Activated naive CD4-positive, alpha-beta T cell treated with anti-CD3 and anti-CD28 coated beads, Interleukin-2, amount 50 U/mL, for 72 hours (primary cell): ENCODE data around the gene RPS15A. TPM values are rescaled to one million over a fixed set of nuclear protein-coding genes. Genes with fewer than 3 reads are reported as not detected.

Experiments used
- ATAC-seq, 2 donors: fragments of 150-1000 bp; cut with Tn5 transposase; 2 replicates each; pipeline ENCODE4 v1.10.0; 2021; ENCODE audit warnings: mild to moderate bottlenecking in 2 of 2, moderate library complexity in 2 of 2
- DNase-seq, 2 donors: peaks; one replicate each; pipeline ENCODE4 v3.0.0; 2021 to 2022; ENCODE audit warnings: low spot score in 2 of 2
- H3K27ac Mint-ChIP-seq, 2 donors: one replicate each; pipeline ENCODE4 v1.8.0; 2022; ENCODE audit warnings: mild to moderate bottlenecking in 2 of 2, mixed read lengths in 2 of 2
- H3K36me3 Mint-ChIP-seq, 2 donors: one replicate each; pipeline ENCODE4 v1.8.0; 2022; ENCODE audit warnings: mixed read lengths in 2 of 2
- H3K9me3 Mint-ChIP-seq, 2 donors: one replicate each; pipeline ENCODE4 v1.8.0; 2022; ENCODE audit warnings: mixed read lengths in 2 of 2
- total RNA-seq, 2 donors: library from RNA; stranded (reverse); gene quantifications; one replicate each; pipeline ENCODE4 v1.2.3, GENCODE V29; 2022

The RPS15A gene
- 1,000 to 10,000 TPM; 2,227 to 2,841 TPM for total RNA-seq

- Mint-ChIP-seq H3K27ac (peak within 1 kb of the TSS; percentile 99), H3K36me3 (peaks cover 60 to 77% of the 10 kb centered on the region in 2 donors), H3K9me3 (peaks cover 0 to 4% of the 10 kb centered on the region in 2 donors)
- peak; percentile 88 to 94 for ATAC-seq
- DNase-seq = peak; percentile 87 to 93
Measured at GRCh38 chr16:18789850-18790706, at the start of gene RPS15A. Gene RPS15A, minus strand, starts transcription at chr16:18790334. Its CDS starts 1,221 bp downstream, at chr16:18789113.

DNA sequence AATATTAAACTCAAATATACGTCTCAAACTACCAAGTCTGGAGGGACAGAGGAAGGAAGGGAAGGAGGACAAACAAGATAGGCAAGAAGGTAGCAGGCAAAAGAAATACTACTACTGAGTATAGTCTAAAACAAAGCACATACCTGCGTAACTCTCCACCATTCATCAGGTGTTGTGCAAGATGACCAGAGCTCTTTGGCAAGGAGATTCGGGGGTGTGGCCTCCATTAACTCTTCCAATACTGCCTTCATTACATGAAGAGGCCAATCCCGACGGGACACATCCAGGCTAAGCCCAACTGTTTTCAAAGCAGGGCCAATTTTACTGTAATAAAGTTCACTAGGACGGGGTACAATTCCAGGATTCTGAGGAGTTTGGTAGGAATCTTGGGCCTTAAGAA, 49.4 kb upstream of the RPS15A start:
- Mint-ChIP-seq H3K27ac (peak overlapping the region in 1 of 2 donors; percentile 53), H3K9me3 (no peaks in the 10 kb centered on the region), H3K36me3 (peaks cover 30 to 48% of the 10 kb centered on the region in 2 donors)
- ATAC-seq (no peak), DNase-seq (no peak)

- Mint-ChIP-seq H3K36me3 (peaks cover 34 to 44% of the 10 kb centered on the region in 2 donors), H3K27ac (peak overlapping the region; percentile 35 to 92), H3K9me3 (no peaks in the 10 kb centered on the region)
- ATAC-seq = peak; percentile 90 to 94
- DNase-seq = no peak
Measured at GRCh38 chr16:18836702-18837101, 46.6 kb upstream of the RPS15A start.

GRCh38 chr16:18834864-18835263, 44.7 kb upstream of the RPS15A start:
- peak overlapping the region in 1 of 2 donors; percentile 35 for H3K27ac Mint-ChIP-seq
- H3K36me3 Mint-ChIP-seq = peaks cover 36 to 48% of the 10 kb centered on the region in 2 donors
- ATAC-seq (no peak), DNase-seq (no peak)
- H3K9me3 Mint-ChIP-seq = no peaks in the 10 kb centered on the region

DNA sequence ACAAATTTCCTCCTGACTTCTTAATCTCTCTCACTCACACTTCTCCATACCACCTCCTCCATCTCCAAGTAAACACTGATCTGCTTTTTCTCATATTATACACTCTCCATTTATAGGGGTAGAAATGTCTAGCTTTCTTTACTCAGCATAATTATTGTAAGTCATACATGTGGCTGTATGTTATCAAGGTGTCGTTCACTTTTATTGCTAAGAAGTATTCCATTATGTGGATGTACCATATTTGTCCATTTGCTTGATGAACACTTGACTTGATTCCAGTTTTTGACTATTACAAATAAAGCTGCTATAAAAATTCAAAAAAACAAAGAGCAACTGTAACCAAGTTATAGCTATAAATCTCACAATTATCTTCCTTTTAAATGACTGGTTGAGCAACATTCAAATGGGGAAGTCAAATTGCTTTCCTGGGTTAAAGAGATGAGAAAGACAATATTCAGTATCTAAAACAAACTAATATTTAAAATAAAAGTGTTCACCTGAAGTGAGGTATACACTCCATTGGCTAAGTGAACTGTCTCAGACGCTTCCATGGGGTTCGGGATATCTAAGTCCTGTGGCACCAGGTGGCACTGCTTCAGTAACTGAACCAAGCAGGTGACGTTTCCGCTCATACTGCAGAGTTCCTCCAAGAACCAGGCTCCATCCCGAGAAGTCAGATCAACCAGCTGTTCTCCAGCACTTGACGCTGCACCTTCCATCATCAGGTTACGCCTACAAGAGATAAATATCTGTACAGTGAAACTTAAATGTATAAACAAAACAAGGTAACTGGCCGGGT, 43.8 kb upstream of the RPS15A start:
- DNase-seq (no peak), ATAC-seq (no peak)
- no peaks in the 10 kb centered on the region for H3K9me3 Mint-ChIP-seq
- H3K36me3 Mint-ChIP-seq = peaks cover 38 to 48% of the 10 kb centered on the region in 2 donors
- H3K27ac Mint-ChIP-seq = peak overlapping the region; percentile 35 to 72

DNA sequence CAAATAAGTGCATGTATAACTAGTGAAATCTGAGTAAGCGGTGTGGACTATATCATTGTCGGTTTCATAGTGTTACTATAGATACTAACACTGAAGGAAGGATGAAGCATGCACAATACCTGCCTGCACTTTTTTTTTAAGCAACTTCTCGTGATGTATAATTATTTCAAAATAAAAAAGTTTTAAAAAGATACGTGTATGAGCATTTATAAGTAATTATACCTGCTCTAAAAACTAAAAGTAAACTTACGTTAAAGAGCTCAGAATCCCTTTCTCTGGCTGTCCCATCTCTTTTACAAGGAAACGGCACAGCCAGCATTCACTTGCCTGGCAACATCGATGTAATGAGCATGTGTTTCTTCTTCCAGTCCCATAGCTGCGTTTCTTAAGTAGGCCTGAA, 42.5 kb upstream of the RPS15A start:
- Mint-ChIP-seq H3K9me3 (no peaks in the 10 kb centered on the region), H3K27ac (peak overlapping the region in 1 of 2 donors; percentile 29), H3K36me3 (peaks cover 42 to 51% of the 10 kb centered on the region in 2 donors)
- ATAC-seq = no peak
- DNase-seq = no peak

- H3K27ac Mint-ChIP-seq = no peak overlapping the region
- DNase-seq (no peak), ATAC-seq (no peak)
- H3K9me3 Mint-ChIP-seq = no peaks in the 10 kb centered on the region
- H3K36me3 Mint-ChIP-seq = peaks cover 42 to 47% of the 10 kb centered on the region in 2 donors
Measured at GRCh38 chr16:18832006-18832405, 41.9 kb upstream of the RPS15A start.

DNA sequence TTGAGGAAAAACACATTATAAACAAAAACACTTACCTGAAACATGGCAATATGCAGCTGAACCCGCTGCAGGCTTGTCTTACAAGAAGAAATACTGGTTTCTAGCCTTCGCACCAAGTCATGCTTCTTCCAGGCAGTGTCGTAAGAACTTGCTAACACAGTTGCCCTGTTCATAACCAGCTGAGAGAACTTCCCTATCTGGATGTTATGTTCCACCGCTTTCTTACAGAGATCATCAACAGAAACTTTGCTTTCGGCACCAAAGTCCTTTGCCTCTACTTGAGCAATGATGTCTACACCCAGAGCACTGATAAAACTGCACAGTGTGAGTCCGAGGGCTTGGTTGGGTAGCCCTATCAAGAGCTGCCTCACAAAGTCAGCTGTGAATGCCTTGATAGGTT, 39.1 kb upstream of the RPS15A start:
- H3K36me3 Mint-ChIP-seq = peaks cover 24 to 27% of the 10 kb centered on the region in 2 donors
- H3K9me3 Mint-ChIP-seq = no peaks in the 10 kb centered on the region
- no peak for DNase-seq
- peak overlapping the region in 1 of 2 donors; percentile 40 for H3K27ac Mint-ChIP-seq
- ATAC-seq = no peak

GRCh38 chr16:18827890-18828289, 37.8 kb upstream of the RPS15A start:
- Mint-ChIP-seq H3K9me3 (no peaks in the 10 kb centered on the region), H3K27ac (peak overlapping the region in 1 of 2 donors; percentile 2), H3K36me3 (peaks cover 18 to 26% of the 10 kb centered on the region in 2 donors)
- no peak for ATAC-seq
- DNase-seq = no peak

DNA sequence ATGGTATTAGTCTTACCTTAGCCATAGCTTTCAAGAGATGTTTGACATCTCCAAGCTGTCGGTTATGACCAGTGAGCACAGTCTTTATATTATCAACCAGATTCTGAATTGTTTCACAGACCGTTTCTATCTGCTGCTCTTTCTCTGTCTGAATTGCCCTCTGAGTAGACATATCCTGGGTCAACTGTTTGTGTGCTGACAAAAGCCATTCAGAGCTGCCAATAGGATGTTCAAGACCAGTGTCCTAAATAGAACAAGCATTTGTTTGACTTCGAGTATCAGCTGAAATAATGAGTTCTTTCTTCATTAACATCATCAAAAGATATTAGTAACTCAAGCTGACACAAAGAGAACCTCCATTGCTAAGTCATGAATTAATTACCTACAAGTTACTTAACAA, 26.2 kb upstream of the RPS15A start:
- H3K27ac Mint-ChIP-seq = peak overlapping the region in 1 of 2 donors; percentile 22
- peaks cover 15 to 36% of the 10 kb centered on the region in 2 donors for H3K36me3 Mint-ChIP-seq
- no peak for ATAC-seq

DNA sequence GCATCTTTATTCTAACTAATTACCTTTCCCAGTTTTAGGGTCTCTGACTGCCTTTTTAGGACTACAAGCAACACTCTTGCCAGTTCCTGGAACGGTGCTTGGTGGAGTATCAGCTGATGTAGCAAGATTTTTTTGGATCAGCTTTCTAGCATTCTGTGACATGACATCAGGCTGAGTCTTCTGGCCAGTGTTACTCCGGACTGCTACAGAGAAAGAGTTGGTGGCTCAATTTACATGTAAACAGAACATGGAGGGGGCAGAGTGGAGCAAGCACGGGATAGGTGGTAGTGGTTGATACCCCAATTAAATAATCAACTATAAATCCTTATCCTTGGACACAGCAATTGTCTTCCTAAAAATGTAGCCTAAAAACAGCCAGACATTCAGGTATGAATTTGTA, 21.8 kb upstream of the RPS15A start:
- Mint-ChIP-seq H3K36me3 (peaks cover 23 to 40% of the 10 kb centered on the region in 2 donors), H3K27ac (no peak overlapping the region), H3K9me3 (no peaks in the 10 kb centered on the region)
- DNase-seq = no peak
- no peak for ATAC-seq

More for the DNA sequence above, 26.2 kb upstream of the RPS15A start:
- no peaks in the 10 kb centered on the region for H3K9me3 Mint-ChIP-seq
- DNase-seq = no peak

DNA sequence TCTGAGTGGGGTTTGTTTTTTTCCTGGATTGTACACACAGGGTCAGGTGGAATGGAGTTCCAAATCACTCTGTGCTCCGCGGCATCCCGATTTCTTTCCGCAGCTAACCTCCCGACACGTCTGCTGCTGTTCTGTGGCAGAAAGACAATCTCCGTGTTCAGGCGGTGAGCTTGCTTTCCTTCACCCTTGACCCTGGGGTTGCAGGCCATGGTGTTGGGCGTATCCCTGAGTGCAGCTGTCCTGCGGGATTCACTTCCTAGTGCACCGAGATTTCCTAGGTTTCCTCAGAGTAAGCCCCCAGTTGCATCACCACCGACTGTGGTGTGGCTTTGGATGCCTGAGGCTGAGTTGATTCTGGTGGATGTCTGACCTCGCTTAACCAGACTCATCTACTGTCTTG, 19.0 kb upstream of the RPS15A start:
- DNase-seq = no peak
- no peak overlapping the region for H3K27ac Mint-ChIP-seq
- peaks cover 23 to 30% of the 10 kb centered on the region in 2 donors for H3K36me3 Mint-ChIP-seq
- no peak for ATAC-seq
- H3K9me3 Mint-ChIP-seq = no peaks in the 10 kb centered on the region

GRCh38 chr16:18805257-18805773, 15.2 kb upstream of the RPS15A start:
- Mint-ChIP-seq H3K9me3 (no peaks in the 10 kb centered on the region), H3K27ac (peak overlapping the region in 1 of 2 donors; percentile 91), H3K36me3 (peaks cover 32 to 43% of the 10 kb centered on the region in 2 donors)
- ATAC-seq (no peak), DNase-seq (no peak)

DNA sequence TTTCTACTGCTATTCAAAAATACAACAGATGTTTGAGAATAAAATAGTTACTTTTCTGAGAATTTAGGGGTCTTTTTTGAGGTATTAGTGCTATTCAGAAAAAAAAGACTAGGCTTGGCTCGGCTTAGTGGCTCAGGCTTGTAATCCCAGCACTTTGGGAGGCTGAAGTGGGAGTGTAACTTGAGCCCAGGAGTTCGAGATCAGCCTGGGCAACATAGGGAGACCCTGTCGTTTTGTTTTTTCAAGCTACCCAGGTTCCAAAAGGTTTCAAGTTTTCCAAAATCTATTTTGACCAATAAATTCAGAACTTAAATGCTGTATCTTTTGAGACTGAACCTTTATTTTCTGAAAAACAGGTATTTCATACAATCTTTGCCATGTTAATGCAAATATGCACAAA, 14.4 kb upstream of the RPS15A start:
- H3K36me3 Mint-ChIP-seq = peaks cover 32 to 45% of the 10 kb centered on the region in 2 donors
- DNase-seq (no peak), ATAC-seq (no peak)
- peak overlapping the region; percentile 91 to 99 for H3K27ac Mint-ChIP-seq
- no peaks in the 10 kb centered on the region for H3K9me3 Mint-ChIP-seq

DNA sequence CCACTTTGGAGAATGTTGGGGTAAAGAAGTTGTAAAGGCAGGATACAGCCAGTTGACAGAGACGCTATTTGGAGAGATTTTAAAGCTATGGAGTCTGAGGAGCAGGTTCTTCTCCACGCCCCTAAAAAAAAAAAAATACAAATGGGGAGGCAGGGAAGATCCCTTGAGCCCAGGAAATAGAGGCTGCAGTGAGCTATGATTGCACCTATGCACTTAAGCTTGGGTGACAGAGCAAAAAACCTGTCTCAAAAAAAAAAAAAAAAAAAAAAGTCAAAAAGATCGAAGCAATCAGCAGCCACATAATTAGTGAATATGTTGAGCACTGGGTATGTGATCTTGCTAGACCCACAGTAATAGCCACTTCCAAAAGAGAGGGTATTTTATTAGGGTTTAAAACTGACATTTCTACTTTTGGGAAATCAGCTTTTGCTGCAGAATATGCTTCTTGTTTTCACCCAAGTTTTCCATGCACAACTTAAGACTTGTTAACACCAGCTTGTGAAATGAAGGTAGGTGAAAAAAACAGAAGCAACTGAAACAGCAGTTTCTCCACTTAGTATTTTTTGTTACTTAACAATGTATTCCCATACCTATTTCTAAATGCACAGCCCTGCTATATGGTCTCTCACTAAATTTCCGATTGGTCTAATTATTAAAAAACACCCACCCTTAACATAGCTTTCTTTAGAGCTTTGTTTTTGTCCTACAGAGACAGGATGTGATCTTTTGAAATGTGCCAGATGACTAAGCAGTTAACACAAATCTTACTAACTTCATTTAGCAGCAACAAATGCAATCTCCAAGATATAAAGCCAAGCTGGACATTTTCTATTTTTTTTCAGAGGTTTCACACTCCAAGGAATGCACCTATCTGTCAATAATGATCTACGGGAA, 13.7 kb upstream of the RPS15A start:
- Mint-ChIP-seq H3K27ac (peak overlapping the region; percentile 91 to 99), H3K9me3 (no peaks in the 10 kb centered on the region), H3K36me3 (peaks cover 25 to 44% of the 10 kb centered on the region in 2 donors)
- no peak for ATAC-seq
- DNase-seq = no peak

- H3K9me3 Mint-ChIP-seq = no peaks in the 10 kb centered on the region
- ATAC-seq (no peak), DNase-seq (no peak)
- peaks cover 20 to 38% of the 10 kb centered on the region in 2 donors for H3K36me3 Mint-ChIP-seq
- H3K27ac Mint-ChIP-seq = peak overlapping the region; percentile 81 to 99
Measured at GRCh38 chr16:18802767-18803343, 12.7 kb upstream of the RPS15A start.
